ENCODE results near the gene TPK1.
"Not testable (repeated sequence)": the region's sequence is repeated elsewhere in the genome, so short reads cannot be mapped to it uniquely, and the experiment has no call there.

The TPK1 gene

GRCh38 chr7:144784441-144784840 lies 51.4 kb downstream of the TPK1 start:
- H3K4me3 ChIP-seq (ENCODE audit: low read depth, low read length): no peak overlapping the region
- TF ChIP-seq CTCF (IDR thresholded peaks at IDR 0.05; ENCODE audit: control insufficient read depth, extremely low read depth, insufficient read depth): no peak
- no peak for DNase-seq (ENCODE audit: low read depth)

GRCh38 chr7:144782883-144783282 lies 53.0 kb downstream of the TPK1 start:
- no peak for DNase-seq (ENCODE audit: low read depth)
- H3K4me3 ChIP-seq (ENCODE audit: low read depth, low read length): no peak overlapping the region
- TF ChIP-seq CTCF (IDR thresholded peaks at IDR 0.05; ENCODE audit: control insufficient read depth, extremely low read depth, insufficient read depth): no peak

- no peak for DNase-seq (ENCODE audit: low read depth)
- TF ChIP-seq CTCF (IDR thresholded peaks at IDR 0.05; ENCODE audit: control insufficient read depth, extremely low read depth, insufficient read depth): no peak
Observed at GRCh38 chr7:144780071-144780608, 55.7 kb downstream of the TPK1 start.

GRCh38 chr7:144777889-144778288 lies 58.0 kb downstream of the TPK1 start:
- not testable (repeated sequence) for H3K4me3 ChIP-seq (ENCODE audit: low read depth, low read length); DNase-seq (ENCODE audit: low read depth)

More at GRCh38 chr7:144780071-144780608, 55.7 kb downstream of the TPK1 start:
- no peak overlapping the region for H3K4me3 ChIP-seq (ENCODE audit: low read depth, low read length)

GRCh38 chr7:144777005-144777839 lies 58.6 kb downstream of the TPK1 start:
- TF ChIP-seq CTCF (IDR thresholded peaks at IDR 0.05; ENCODE audit: control insufficient read depth, extremely low read depth, insufficient read depth): no peak
- H3K4me3 ChIP-seq (ENCODE audit: low read depth, low read length): no peak overlapping the region
- DNase-seq (ENCODE audit: low read depth): no peak

- no peak for DNase-seq (ENCODE audit: low read depth)
- no peak for TF ChIP-seq CTCF (IDR thresholded peaks at IDR 0.05; ENCODE audit: control insufficient read depth, extremely low read depth, insufficient read depth)
- H3K4me3 ChIP-seq (ENCODE audit: low read depth, low read length): no peak overlapping the region
Observed at GRCh38 chr7:144776447-144776846, 59.4 kb downstream of the TPK1 start.

GRCh38 chr7:144775749-144776148 lies 60.1 kb downstream of the TPK1 start:
- H3K4me3 ChIP-seq (ENCODE audit: low read depth, low read length): no peak overlapping the region
- no peak for DNase-seq (ENCODE audit: low read depth)
- TF ChIP-seq CTCF (IDR thresholded peaks at IDR 0.05; ENCODE audit: control insufficient read depth, extremely low read depth, insufficient read depth): no peak
